Loucy (cell line): ENCODE results near the gene HOTAIR.

Experiments used
- EZH2phosphoT487 ChIP-seq: fragments of 200-600 bp; IDR thresholded peaks from 2 replicates; pipeline ENCODE4 v1.6.1; 2018; ENCODE audit warnings: antibody characterized with exemption, mild to moderate bottlenecking, moderate library complexity, borderline replicate concordance
- TF ChIP-seq, protein P1 (sequence below): fragments of 200-600 bp; sonication (generic); conservative IDR thresholded peaks from 2 replicates; pipeline ENCODE4 v1.5.1; 2014; ENCODE audit warnings: mild to moderate bottlenecking, antibody characterized with exemption, low read length

DNA sequence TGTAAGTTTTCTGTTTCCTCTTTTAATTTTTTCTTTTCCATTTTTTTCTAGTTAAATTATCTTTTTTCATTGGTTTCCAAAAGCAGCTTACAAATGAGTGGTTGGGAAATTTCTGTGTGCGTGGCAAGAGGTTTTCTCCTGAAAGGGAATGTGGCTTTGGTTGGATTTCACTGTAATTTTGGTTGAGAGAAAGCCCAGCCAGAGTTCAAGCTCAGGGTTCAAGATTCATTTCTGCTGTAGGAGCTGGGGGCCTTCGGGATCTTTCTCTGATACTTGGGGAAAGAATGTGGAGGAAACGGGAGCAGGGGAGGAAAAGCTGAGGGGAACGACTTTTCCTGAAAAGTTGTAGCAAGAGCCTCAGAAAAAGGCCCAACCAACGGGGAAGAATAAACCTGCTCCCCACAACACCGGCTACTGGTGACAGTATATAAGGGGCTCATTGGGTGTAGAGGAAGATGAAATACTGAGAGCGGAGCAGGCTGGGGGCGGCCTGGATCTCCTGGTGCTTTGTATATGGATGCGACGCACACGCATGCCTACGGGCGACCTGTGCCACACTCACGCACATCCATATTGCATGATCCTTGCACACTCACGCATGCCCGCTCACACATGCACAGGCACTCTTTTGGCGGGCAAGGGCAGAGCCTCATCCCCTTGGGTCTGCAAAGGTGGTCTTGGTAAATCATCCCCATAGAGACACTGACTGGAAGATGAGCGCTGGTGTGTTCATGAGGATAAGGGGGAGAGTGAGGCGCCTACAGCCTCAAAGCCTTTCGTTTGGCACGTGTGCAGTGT, 12.1 kb upstream of the HOTAIR start:
- TF ChIP-seq, protein P1, sequence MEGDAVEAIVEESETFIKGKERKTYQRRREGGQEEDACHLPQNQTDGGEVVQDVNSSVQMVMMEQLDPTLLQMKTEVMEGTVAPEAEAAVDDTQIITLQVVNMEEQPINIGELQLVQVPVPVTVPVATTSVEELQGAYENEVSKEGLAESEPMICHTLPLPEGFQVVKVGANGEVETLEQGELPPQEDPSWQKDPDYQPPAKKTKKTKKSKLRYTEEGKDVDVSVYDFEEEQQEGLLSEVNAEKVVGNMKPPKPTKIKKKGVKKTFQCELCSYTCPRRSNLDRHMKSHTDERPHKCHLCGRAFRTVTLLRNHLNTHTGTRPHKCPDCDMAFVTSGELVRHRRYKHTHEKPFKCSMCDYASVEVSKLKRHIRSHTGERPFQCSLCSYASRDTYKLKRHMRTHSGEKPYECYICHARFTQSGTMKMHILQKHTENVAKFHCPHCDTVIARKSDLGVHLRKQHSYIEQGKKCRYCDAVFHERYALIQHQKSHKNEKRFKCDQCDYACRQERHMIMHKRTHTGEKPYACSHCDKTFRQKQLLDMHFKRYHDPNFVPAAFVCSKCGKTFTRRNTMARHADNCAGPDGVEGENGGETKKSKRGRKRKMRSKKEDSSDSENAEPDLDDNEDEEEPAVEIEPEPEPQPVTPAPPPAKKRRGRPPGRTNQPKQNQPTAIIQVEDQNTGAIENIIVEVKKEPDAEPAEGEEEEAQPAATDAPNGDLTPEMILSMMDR: no peak
- no peak for TF ChIP-seq EZH2phosphoT487
